NCI-H1436 treated with DMSO at 0.1 percent for 48 hours (cell line): ENCODE measurements around the gene ITPR2.
"Not testable (repeated sequence)": the region's sequence is repeated elsewhere in the genome, so short reads cannot be mapped to it uniquely, and the experiment has no call there.

Experiments used
- DNase-seq: peaks from one replicate; lab custom pipeline; 2025; lab: John Stamatoyannopoulos, UW

The ITPR2 gene

DNA sequence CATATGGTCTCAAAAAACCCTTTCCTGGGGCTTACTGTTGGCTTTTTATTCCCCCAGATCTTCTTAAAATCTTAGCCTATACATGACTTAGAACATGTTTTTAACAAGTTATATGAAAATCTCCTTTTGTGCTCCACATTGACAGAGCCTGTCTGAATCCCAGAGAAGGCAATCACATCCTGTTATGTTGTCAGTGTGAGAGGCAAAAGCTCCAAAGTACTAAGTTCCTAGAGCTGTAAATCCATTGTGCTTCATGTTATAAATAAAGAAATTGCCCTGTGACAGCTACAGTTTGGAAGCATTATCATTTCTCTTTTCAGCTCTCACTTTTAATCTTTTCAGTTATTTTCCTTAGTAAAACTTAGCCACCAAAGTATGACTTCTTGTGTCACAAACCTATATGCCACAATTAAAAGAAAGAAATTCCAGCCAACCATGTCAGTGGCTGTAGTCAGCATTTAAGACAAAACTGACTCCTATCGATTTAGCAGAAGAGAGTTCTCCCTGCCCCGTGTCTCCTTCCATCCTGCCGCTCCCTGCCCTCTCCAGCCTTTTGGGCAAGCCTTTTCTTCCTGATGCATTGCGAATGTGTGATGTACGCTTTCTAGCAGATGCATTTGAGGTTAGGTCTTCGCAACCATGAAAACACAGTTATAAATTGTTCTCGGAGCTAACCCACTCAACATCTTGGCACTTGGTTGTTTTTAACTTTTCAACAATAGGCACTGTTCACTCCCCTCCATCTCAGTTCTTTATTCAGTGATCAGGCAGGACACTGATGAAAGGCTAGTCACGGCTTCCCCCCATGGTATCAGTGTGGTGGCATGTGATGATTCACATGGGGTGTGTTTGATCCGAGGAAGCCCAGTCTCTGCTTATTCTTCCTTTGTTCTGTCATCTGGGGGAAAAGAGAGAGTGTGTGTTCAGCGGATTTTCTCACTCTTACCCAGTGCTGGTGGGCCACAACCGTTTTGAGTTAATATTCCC is 494.1 kb downstream of the ITPR2 start:
- no peak for DNase-seq

DNA sequence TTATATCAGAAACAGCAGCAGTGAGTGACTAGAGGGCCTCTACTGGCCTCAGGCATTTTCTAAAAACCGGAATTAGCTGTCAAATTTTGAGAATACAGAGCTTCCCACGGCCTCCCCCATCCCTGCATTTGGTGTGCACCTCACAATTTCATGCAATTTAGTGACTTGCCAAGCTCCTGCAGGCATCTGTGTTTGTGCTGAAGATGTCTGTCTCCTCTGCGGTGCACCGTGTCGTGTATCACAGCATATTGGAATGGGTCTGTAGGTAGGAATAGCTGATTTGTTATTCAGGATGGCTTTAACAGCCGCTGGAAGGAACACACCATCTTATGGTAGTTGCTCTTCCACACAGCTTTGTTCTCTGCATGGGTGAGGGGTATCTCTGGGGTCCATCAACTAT is 497.3 kb downstream of the ITPR2 start:
- no peak for DNase-seq

DNA sequence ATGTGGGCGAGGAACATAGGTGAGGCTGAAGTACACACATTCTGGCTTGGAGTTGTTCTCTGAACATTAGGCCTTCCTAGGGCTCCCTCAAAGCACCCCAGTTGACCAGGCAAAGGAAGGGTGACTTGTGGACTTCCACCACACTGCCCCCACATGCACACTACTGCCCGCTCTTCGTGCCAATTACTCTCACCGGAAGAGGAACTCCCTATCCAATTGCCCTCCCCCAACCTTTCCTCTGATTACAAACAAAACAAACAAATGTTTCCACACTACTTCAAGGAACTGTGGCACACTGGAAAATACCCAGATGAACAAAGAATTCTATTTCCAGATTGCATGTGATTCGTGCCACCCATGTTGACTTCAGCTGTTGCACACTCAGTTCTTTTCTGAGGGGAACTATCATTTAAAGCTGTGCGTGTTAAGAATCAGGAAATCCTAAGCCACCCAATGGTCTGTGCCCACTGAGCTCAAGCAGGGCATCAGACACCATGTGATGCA is 498.3 kb downstream of the ITPR2 start:
- DNase-seq, result no peak

DNA sequence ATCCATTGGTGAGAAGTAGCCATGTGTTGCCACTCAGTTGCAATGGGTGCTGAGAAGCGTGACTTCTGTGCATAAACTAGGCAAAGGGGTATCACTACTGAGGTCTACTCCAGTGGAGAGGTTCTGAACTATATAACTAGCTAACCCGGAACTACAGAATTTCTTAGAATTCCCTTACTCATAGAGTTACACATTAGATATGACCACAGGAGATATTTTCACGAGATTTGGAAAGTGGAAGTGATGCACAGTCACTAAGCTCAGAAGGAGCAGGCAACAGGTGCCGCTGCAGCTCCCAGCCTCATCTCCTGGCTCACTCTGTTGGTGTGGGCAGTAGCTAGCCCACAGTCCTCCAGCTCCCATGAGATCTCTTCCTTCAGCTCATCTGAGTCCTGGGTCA is 501.0 kb downstream of the ITPR2 start:
- DNase-seq, result no peak

DNA sequence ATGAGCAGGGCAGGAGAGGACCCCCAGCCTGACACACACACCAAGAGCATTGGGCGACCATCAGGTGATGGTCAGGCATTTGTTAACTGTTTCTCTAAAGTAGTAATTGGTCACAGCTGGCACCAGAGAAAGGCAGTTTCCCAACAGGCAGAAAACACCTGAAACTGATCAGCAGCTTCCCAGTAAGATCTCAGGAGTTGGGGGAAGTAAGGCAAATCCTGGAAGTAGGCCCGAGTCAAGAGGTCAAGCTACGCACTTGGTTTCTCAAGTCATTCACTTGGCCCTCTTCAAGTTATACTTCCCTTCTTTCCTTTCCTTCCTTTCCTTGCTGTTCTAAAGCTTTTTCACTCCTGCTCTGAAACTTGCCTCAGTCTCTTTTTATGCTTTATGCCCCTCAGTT is 501.9 kb downstream of the ITPR2 start:
- DNase-seq, result no peak

DNA sequence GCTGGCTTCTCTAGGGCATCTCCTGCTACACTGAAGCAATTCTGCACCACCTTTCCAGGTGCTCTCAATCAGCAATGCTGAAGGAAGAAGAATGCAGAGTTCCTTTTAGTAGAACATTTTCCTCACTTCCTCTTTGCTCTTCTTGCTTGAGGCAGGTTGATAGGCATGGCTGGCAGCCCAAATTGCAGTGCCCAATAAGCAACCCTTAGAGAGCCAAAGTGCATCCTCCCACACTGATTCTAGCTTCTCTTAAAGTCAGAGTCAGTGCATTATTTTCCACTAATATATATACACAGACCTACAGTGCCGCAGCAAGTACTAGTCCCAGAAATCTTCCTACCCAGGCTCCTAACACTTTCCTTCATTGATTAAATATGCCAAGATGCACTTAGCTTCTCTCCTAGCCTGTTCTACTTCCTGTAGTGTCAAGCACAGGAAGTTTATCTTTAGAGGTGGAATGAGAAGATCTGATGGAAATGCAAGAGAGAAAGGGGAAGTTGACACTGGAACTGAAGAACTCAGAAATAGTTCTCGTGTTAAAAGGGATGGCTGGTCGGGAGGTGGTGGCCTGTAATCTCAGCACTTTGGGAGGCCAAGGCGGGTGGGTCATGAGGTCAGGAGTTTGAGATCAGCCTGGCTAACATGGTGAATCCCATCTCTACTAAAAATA is 504.9 kb downstream of the ITPR2 start:
- DNase-seq, result no peak

DNA sequence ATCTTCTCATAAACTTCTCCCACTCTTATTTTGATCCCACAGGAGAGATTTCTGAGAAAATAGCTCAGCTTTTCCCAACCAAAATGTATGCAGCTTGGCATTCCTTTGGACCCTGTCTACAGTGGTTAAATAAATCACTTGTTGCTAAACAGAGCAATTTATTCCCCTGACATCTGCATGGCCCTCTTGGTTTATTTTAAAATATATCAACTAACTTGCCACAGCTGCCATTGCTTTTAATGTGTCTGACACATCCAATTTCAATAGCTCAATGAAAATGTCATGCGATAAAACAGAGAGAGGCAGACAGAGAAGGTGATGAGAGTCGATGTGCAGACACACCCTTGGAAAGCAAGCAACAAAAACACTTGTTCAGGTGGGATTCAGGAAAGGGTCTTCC is 509.3 kb downstream of the ITPR2 start:
- DNase-seq, result no peak

DNA sequence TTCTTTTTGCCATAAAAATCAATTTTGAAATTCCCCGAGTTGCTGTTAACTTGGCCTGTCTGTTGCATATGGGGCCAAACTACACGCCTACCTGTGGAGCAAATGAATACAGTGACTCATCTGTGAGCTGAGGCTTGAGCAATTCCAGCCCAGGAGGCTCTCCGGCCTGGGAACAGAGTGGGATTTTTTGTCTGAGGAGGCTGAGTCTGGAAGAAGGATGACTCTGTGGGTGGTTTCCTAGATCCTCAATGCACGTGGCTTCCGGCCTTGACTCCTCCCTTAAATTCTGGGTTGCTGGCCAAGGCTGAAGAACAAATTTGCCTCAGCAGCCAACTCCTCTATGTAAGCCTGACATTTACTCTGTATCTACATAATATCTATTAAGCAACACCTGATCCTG is 513.5 kb downstream of the ITPR2 start:
- DNase-seq, result no peak

DNA sequence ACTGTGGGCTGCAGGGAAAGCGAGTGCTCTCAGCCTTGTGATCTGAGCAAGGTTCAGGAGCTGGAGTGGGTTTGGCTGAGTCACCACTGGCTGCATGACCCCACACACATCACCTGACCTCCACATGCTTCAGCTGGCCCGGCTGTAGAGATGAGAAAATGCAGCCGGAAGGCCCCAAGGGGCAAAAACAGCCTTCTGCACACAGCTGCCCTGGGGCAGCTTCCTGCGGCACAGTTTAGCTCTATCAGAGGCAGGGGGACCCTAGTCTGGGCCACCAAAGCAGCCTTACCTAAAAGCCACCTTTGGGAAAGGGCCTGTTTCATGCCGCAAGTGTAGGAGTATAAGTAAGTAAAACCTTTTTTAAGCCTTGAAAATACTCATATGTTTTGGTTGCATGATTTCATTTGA is 514.3 kb downstream of the ITPR2 start:
- DNase-seq, result no peak

DNA sequence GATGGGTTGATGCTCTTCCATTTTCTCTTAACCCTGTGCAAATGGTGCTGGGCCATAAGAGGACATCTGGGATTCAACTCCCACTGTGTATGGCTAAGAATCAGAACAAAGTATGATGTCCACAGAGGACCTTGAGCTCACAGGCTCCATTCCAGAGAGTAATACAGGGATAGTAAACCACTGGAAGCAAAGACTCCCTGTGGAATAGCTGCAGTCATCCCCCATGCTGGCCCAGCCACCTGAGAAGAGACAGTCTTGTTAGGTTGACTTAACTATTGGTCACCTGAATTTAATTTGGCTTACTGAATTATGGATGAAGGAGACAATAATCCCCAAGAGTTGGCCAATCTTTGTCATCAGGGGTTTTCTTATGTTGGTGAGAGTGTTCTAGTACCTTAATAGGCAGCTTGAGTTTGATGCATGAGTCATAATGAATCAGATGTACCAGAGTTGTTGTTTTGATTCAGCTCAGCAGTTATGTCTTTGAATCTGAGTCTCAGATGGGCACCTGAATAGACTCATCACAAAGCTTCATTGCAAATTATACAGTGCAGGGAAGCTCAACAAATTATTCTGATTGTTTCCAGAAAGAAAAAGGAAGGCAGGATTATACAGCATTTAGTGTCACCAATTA is 514.9 kb downstream of the ITPR2 start:
- DNase-seq, result no peak

DNA sequence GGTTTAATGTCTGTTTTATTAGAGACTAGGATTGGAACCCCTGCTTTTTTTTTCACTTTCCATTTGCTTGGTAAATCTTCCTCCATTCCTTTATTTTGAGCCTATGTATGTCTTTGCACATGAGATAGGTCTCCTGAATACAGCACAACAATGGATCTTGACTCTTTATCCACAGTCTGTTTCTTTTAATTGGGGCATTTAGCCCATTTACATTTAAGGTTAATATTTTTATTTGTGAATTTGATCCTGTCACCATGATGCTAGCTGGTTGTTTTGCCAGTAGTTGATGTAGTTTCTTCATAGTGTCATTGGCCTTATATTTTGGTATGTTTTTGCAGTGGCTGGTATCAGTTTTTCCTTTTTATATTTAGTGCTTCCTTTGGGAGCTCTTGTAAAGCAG is 518.9 kb downstream of the ITPR2 start:
- DNase-seq, result not testable (repeated sequence)

DNA sequence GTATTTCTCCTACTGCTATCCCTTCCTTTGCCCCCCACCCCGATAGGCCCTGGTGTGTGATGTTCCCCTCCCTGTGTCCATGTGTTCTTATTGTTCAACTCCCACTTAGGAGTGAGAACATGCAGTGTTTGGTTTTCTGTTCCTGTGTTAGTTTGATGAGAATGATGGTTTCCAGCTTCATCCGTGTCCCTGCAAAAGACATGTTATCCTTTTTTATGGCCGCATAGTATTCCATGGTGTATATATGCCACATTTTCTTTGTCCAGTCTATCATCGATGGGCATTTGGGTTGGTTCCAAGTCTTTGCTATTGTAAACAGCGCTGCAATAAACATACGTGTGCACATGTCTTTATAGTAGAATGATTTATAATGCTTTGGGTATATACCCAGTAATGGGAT is 522.5 kb downstream of the ITPR2 start:
- DNase-seq, result not testable (repeated sequence)

DNA sequence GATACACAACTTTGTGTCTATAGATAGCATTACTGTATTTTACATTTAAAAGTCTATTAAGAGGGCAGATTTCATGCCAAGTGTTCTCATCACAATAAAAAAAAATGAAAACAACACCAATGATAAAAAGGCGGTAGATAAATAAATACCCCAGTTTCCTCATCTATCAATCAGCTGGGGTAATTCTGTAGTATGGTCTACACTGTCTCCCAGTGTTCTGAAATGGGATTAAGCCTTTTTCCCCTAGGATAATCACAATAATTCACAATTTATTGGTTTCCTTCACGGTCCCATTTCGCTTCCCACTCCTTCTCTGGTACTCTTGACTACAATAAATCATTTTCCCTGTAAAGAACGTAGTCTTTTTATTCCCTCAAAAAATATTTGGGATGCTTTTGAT is 523.4 kb downstream of the ITPR2 start:
- no peak for DNase-seq

DNA sequence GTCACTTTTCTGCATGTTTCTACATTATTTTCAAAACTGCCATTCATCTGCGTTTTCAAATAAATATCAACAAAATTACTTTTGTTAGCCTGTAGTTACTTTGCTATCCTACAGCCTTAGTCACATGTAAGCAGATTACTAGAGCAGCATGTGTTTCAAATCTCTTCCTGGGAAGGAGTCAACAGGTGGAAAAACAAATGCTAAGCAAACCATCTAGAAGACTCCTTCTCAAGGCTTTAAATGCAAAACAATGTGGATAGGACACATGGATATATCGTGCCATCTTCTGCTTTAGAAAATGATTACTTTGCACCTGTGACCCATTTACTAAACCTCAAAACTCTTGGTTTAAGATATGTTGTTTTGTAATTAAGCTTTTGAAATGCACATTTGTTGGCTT is 528.7 kb downstream of the ITPR2 start:
- no peak for DNase-seq

DNA sequence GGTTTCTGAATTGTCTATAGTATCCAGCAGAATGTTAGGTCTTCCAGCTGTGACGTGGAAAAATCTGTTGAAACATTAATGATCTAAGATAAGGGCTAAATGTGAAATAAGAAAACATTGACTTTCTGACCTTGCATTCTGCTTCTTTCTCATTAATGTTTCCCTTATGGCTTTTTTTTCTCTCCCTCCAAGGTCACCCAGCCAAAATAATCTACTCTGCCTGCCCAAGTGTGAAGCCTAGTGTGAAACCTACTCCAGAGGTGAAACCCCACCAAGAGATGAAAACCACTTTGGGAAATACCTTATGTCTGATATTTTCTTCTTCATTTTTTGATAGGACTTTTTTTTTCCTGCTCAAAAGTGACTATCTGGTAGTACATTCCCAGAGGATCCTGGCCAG is 529.6 kb downstream of the ITPR2 start:
- no peak for DNase-seq

DNA sequence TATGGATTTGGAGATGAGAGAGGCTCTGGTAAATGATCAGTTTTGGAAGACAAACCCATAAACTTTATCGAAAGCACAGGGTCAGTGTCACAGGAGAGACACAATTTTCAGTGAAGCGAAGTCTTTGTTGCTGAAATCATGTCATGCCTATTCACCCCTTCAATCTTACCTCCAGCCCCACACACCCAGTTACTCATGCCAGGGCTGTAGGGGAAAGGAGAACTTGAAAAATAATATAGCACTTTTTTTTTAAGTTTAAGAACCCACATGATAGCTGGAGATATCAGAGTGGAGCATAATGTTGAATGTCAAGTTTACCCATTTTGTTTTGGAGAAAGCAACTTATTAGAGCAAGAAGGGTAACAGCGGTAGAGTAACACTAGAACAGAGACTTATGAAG is 530.2 kb downstream of the ITPR2 start:
- no peak for DNase-seq

DNA sequence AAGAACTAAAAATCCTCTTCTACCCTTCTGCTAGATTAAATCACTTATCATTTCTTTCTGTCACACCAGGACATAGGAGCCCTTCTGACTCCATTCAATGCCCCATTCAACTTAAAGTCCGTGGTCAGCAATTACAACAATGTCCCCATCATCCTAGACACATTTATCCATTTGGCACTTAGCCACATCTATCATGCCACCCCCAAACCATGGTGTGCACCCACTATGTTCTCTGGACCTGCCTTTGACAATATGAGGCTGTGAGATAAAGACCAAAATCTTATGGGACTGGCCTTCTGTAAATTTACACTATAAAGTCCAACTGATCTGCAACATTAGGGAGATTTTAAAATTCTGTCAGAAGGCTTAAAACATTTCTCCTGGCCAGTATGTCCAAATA is 533.2 kb downstream of the ITPR2 start:
- DNase-seq, result no peak

DNA sequence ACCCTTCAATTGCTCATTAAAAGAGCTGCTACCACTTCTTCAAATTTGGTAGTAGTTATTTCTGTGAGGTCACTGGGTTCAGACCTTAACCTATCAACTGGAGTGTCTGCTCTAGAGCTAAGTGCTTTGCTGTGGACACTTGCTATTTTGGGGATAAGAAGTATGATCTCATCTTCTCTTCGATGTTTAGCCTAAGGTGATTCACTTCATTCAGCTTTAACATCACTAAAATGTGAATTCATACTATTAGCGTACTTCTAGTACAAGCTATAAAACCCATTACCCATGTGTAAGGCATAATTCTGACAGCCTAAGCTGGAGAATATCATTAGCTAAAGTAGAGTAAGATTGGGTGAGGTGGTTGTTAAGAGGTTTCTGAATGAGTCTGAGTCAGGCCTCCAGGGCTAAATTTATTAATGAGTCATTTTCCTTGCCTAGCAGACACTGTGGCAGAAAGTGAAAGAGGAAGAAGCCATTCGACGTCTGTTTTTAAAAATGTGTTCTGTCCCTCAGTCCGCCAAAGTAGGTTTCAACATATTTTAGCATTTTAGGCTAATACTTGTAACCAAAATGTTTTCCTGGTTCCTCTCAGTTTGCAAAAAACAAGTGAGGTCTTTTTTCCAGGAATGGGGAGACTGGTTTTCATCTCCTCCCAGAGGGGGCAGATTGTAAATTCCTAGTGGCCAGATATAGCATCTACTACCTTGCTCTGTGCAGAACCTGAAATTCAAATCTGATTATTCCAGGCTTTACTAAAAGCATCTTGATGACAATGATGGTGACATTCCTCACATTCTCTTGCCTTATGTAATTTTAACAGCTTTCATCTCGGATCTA is 534.0 kb downstream of the ITPR2 start:
- DNase-seq, result no peak

DNA sequence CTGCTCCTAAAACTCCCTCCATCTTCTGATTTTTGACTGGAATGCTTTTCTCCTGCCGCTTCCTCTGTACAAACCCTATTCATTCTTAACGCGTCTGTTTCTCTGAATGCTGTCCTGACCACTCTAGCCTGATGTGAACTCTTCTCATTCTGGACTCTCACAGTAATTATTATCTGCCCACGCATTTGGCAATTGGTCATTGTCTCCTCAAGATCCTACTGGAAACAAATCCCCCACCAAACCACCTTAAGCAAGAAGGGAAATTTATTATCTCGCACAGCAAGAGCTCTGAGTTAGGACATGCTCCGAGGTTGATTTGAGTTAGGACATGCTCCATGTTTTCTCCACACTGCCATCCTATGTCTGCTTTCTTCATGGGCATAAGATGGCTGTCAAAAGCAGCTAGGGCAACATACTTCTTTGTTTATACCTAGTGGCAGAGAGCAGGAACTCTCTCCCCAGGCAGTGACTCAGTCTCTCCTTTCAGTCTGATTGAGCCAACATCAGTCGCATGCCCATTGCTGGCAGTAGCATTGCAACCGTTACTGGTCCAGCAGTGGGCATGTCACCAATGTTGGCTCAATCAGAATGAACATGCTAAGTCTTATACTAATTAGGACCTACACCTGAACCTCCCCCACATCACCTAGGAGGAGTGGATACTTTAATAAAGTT is 535.5 kb downstream of the ITPR2 start:
- no peak for DNase-seq

DNA sequence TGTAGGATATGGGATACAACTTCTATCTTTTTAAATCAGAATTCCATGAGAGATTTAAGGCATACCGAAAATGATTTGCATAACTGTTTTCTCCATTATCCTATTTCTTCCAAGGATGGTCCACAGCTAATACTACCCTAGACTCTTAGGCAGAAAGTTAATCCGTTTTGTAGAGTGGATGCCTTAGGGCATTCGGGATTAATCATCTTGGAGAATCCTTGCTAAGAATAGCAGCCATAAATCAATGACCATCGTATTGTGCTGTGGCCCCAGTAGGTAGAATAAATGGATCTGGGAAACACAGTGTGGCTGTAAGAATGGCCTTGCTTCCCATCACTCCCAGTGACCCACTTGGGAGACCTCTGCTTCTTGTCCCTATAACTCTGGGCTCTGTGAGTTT is 538.0 kb downstream of the ITPR2 start:
- no peak for DNase-seq

DNA sequence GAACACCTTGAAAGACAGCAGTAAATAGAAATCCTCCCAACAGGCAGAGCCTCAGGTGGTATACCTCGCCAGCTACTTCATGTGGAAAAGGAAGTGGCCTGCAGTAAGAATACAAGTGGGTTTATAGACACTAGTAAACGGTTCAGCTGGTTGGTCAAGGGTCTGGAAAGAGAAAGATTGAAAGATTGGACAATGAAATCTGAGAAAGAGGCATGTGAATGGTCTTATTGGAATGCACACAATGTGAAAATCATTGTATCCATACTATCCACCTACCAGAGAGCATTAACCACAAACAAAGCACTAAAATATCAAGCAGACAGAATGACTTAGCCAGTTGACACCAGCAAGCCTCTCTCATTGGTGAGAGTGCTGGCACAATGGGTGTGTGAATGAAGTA is 539.4 kb downstream of the ITPR2 start:
- no peak for DNase-seq
